ENCODE results near the gene RASA3. TPM values are rescaled to one million over a fixed set of nuclear protein-coding genes. Genes with fewer than 3 reads are reported as not detected.

RASA3 gene
- total RNA-seq, 1 donor from 2014 or later, result 30.7 TPM

GRCh38 chr13:113955235-113955634, 177.2 kb downstream of the RASA3 start:
- no peak for DNase-seq (ENCODE audit: low read depth in 2 of 2)

DNA sequence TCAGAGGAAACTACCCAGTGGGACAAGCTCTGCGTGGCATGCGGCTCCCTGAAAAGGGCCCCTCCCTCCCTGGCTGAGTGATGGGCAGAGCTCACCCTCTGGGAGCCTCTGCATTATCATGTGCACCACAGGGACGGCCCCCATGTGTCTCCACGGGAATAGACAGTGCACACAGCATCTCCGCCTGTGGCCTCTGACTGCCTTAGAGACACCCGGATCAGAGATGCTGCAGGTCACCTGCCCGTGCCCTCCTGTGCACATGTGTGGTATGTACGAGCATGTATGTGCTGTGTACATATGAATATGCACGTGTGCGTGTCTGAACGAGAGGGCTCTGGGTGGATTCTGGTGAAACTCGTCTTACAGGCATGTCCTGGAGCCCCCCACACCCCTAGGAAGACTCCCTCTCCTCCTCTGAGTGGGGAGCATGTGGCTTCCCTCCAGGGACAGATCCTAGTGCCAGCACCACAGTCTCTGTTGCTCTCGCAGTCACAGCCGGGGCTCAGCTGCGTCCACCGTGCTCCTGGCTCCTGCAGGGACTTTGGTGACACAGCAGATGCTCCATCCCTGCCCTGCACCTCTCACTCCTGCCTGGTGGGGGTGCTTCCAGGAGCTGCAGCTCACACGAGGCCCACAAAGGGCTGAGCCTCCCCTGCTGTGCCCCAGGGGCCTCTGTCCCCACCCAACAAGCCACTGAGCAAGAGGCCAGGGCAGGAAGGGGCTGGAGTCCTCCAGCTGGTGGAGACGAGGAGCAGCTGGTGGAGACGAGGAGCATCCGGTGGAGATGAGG, 178.2 kb downstream of the RASA3 start:
- no peak for DNase-seq (ENCODE audit: low read depth in 2 of 2)

DNA sequence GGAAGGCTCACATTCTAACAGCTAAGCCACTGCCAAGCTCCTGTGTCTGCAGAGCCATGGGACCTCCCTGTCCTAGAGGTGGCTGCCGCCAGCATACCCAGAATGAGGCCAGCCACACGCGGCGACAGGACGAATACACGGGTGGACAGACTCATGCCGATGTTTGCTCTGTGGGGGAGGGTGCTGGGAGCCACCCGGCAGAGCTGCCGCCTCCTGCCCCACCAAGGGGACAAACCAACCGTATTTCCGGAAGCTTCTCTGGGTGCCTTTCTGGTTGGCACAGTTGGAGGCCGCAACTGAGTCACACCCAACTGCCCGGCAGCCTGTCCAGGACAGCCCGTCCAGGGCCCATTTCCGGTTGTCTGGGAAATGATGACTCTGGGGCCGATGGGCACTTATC, 178.9 kb downstream of the RASA3 start:
- no peak for DNase-seq (ENCODE audit: low read depth in 2 of 2)

DNA sequence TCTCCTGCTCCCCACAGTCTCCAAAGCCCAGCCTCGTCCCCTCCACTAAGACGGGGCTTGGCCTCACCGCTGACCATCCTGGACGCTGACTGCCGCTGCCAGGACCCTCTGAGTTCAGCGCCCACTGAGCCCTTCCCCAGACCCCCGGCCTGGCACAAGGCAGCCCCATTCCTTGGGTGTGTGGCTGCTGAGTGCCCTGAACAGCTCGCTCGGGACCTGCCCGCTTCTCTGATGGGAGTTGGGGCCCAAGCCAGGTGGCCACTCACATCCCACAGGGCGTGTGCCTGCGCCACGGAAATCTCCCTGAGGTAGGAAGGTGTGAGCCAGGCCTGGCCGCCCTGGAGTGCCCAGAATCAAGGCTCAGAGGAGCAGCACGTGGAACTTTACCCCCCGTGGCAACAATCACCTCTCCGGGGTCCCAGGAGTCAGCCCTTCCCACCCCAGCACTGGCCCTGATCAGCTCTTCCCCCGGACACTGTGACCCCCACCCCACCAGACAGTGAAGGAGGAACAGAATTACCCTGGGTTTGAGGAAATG, 179.4 kb downstream of the RASA3 start:
- DNase-seq (ENCODE audit: low read depth in 2 of 2), result no peak

- DNase-seq (ENCODE audit: low read depth in 2 of 2), result no peak
Observed at GRCh38 chr13:113952151-113952982, 180.1 kb downstream of the RASA3 start.

DNA sequence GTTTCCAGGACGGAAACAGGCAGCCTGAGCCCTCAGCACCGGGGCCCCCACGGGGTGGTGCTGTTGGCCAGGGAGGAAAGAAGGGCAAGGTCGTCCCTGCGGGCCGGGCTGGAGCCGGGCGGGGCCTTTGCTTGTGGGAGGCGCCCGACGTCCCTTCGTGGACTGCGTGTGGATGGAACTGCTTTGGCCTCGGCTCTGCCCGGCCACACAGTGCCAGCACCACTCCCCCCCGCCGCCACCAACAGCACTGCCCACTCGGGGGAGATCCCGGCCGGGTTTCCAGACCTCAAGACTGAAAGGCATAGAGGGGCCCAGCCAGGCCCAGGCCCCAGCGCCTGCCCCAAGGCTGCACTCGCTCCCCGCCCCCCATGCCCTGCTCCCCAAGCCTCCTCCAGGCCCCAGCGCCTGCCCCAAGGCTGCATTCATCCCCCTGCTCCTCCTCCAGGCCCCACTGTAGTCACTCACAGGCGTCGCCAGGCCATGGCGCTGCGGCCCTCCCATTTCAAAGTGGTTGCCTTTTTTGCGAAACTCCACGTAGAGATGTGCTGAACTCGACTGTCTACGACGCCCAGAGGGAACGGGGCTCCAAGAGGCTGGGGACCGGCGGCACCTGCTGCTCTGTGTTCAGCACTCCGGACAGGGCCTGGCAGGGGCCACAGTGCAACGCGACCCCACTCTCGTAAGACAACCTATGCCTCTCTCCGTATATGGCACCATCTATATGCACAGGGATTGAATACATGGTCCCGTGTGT, 181.0 kb downstream of the RASA3 start:
- DNase-seq (ENCODE audit: low read depth in 2 of 2), result peak; percentile 47 to 72

GRCh38 chr13:113950451-113951245, 181.8 kb downstream of the RASA3 start:
- no peak for DNase-seq (ENCODE audit: low read depth in 2 of 2)

- no peak for DNase-seq (ENCODE audit: low read depth in 2 of 2)
Observed at GRCh38 chr13:113949546-113949945, 182.9 kb downstream of the RASA3 start.

DNA sequence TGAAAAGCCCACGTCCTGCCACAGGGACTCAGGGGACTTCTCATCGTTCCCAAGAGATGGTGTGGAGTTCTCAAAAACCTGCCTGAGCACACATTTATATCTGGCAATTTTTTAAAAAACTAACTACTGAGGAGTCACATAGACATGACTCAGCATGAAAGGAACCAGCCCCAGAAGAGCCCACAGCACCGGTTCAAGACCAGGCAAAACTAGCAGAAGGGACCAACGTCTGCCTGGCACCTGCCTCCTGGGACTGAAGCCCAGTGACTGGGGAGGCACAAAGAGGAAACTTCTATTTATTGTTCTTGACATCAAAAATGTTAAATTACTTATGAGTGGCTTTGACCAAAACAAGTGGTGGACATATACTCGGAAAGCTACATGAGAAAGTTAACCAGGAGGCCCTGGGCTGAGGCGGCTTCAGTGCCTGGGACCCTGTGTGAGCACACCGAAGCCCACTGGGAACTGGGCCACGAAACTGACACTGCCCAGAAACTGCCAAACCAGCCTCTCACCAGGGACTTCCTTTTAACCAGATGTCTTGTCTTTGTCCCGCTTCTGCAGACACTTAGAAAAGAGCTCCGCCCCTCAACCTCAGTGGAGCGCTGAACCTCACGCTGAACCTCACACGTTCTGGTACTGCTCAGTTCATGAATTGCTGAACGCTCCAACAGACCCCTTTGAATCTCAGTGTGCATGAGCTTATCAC, 184.2 kb downstream of the RASA3 start:
- DNase-seq (ENCODE audit: low read depth in 2 of 2), result no peak

GRCh38 chr13:113947311-113948033, 185.0 kb downstream of the RASA3 start:
- peak in 1 of 2 donors; percentile 34 for DNase-seq (ENCODE audit: low read depth in 2 of 2)

DNA sequence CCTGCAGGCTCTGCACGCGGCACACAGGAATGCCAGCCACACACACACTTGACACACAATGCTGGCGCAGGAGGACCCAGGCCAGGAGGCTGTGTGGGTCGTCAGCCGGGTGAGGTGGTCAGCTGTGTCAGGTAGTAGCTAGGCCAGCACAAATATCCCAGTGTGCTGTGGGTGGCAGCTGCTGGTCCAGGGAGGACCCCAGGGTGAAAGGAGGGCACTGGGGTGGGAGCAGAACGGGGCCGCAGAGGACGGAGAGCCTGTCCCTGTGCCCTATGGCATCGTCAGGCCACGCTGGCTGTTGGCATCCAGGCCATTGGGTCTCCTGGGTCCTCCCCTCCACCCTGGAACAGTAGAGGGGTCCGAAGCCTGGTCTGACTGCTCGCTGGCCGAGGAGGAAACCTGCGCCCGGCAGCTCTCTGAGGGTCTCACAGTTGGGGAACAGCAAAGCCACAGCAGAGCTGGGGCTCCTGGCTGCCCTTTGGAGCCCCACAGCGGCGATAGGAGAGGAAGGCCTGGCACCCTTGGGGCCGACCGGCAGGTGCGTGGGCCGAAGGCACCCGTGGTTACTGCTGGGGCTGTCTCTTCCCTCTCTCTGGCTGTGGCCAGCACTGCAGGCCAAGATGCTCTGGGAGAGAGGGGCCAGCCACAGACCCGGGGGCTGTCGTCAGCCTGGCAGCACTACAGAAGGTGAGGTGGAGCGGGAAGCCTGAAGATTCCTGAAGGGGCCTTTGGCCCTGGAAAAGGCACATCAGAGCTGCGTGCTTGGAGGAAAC, 185.8 kb downstream of the RASA3 start:
- DNase-seq (ENCODE audit: low read depth in 2 of 2), result no peak

- DNase-seq (ENCODE audit: low read depth in 2 of 2), result no peak
Observed at GRCh38 chr13:113945857-113946408, 186.5 kb downstream of the RASA3 start.

DNA sequence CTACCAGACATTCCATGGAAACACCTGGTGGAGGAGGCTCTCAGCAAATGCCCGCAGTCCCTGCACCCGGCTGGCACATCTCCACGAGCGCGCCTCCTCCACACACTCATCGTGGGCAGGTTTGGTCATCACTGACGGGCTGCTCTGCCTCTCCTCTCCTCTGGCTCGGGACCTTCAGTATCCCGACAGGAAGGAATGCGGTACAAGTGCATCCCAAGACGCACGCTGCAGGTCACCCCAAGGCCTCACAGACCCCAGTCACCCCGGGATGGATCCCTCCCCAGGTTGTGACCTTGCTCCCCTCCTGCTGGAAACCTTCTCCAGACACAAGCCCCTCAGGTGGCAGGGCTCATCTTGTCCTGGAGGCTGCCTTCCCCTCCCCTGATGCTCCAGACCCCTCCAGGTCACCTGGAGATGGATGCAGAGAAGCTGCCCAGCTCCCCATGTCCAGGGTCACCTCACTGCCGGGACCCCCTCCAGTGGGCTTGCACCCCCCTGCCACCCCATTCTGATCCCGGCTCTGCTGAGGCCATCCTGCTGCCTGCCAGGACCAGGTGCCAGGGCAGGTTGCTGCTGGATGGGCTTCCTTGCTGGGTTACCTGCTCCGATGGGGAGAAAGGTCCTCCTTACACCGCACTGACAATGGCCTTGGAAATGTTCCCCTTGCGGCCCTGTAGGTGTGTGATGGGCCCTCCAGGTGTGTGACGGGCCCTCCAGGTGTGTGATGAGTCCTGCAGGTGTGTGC, 188.4 kb downstream of the RASA3 start:
- no peak for DNase-seq (ENCODE audit: low read depth in 2 of 2)

- DNase-seq (ENCODE audit: low read depth in 2 of 2), result no peak
Observed at GRCh38 chr13:113942591-113943103, 189.8 kb downstream of the RASA3 start.

DNA sequence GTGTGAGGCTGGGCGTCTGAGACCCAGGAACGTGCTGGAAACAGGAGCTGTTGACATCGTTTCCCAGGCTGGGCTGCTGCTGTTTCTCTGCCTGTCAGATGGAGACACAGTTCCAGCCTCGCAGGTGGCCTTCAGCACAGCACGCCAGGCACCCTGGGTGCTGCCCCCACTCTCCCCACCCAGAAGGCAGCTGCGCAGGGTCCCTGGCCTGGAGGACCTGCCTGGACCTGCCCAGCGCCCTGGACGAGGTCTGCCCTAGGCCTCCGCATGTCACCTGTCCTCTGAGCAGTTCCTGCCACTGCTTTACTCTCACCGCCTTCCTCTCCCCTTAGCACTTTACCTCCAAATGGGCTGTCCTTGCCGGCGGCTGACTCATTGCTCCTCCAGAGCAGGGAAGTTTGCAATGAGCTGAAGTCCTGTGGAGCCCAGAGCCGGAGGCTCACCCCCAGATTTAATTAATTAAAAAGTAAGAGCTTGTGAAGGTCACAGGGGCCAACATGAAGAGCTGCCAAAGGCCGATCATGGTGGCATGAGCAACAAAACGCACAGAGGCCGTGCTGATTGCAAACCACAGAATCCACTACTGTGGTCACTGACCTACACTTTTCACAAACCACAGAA, 190.7 kb downstream of the RASA3 start:
- DNase-seq (ENCODE audit: low read depth in 2 of 2), result no peak

GRCh38 chr13:113939944-113940297, 192.5 kb downstream of the RASA3 start:
- no peak for DNase-seq (ENCODE audit: low read depth in 2 of 2)
